Esophagus squamous epithelium (tissue), 5 donors: ENCODE results near the gene LMOD1. TPM values are rescaled to one million over a fixed set of nuclear protein-coding genes. Genes with fewer than 3 reads are reported as not detected.
A peak's percentile ranks its signal among the peaks of the same experiment; 100 is the strongest.

Experiments
- DNase-seq: peaks from one replicate; lab custom pipeline; 2025; lab: John Stamatoyannopoulos, UW
- H3K27ac ChIP-seq, 4 donors: fragments of 200-600 bp; sonication (generic); one replicate each; pipeline ENCODE4 v1.5.1; 2016 to 2019; ENCODE audit warnings: mild to moderate bottlenecking in 1 of 4
- H3K27me3 ChIP-seq, 4 donors: fragments of 200-600 bp; sonication (generic); 1 replicate in 3 of 4; 2 replicates in 1 of 4; pipeline versions ENCODE4 v1.5.1 to v1.6.0; 2017 to 2021; ENCODE audit warnings: antibody characterized with exemption in 1 of 4
- H3K36me3 ChIP-seq, 3 donors: fragments of 200-600 bp; sonication (generic); one replicate each; pipeline ENCODE4 v1.5.1; 2016 to 2019
- H3K4me1 ChIP-seq, 3 donors: fragments of 200-600 bp; sonication (generic); one replicate each; pipeline ENCODE4 v1.5.1; 2017 to 2019
- H3K4me3 ChIP-seq, 4 donors: fragments of 200-600 bp; sonication (generic); 1 replicate in 3 of 4; 2 replicates in 1 of 4; pipeline ENCODE4 v1.5.1; 2016 to 2019; ENCODE audit warnings: mild to moderate bottlenecking in 2 of 4, moderate library complexity in 1 of 4
- H3K9me3 ChIP-seq, 3 donors: fragments of 200-600 bp; sonication (generic); one replicate each; pipeline ENCODE4 v1.5.1; 2016 to 2019
- CTCF ChIP-seq, 6 experiments: fragments of 450-650 bp in 4 of 6; fragments of 200-600 bp in 2 of 6; sonication (generic) in 2 of 6; IDR thresholded peaks; one replicate each; pipeline ENCODE4 v1.5.1; 2016 to 2019; ENCODE audit warnings: antibody characterized with exemption in 6 of 6, mild to moderate bottlenecking in 4 of 6, moderate library complexity in 4 of 6
- POLR2A ChIP-seq, 4 donors: fragments of 450-650 bp; IDR thresholded peaks; one replicate each; pipeline ENCODE4 v1.6.1; 2017; ENCODE audit warnings: antibody characterized with exemption in 4 of 4, mild to moderate bottlenecking in 4 of 4, moderate library complexity in 3 of 4
- WGBS, 2 donors: methylation state at CpG; one replicate each; pipeline ENCODE4 v1.1.5; 2018; 5-methylcytosine and 5-hydroxymethylcytosine counted together
- intact Hi-C: fragments of 100-400 bp; cut with DNase I; formaldehyde crosslinking; loops from one replicate; pipeline ENCODE4 v1.15.0; 2022
- total RNA-seq, 4 donors: library from RNA; depleted of rRNA; stranded (reverse); fragments of >200 nt; gene quantifications; one replicate each; pipeline ENCODE4 v1.1.0, GENCODE V29; 2016
- donor health status: DM: yes; HTN: yes; CAD: no.

The LMOD1 gene
- total RNA-seq, 4 donors from 2014 or later: 8.3 to 157 (median 38.6) TPM

DNA sequence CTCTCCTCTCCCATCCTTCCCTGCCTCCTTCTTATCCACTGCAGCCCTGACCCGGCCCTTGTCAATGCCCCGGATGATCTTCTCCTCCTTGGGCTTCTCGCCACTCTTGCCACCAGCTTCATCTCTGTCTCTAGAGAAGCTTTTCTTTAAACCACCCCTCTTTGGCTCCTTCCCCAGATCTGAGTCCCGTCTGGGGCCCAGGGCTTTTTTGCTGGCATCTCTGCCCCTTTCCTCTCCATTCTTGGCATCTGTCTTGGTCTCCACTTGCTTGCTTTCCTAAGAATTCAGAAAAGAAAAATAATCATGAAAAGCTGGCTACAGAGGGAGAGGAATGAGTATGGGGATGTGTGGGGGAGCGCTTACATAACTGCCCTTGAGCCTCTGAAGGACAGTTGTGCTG lies 45.9 kb downstream of the LMOD1 start:
- peak overlapping the region in 3 of 4 donors; percentile 75 to 85 (median 77) for H3K27ac ChIP-seq
- no peak for DNase-seq
- no peaks in the 10 kb centered on the region for H3K36me3 ChIP-seq
- no peak overlapping the region for H3K4me3 ChIP-seq
- WGBS, 2 donors: 45 to 73% methylated on average over 5 of the region's 5 CpGs
- TF ChIP-seq CTCF (IDR thresholded peaks at IDR 0.05): no peak
- no peak for TF ChIP-seq POLR2A (IDR thresholded peaks at IDR 0.05)
- H3K27me3 ChIP-seq: no peaks in the 10 kb centered on the region
- intact Hi-C loops: no loop called here
- peaks cover 5 to 82% (median 26%) of the 10 kb centered on the region in 3 donors for H3K4me1 ChIP-seq
- no peaks in the 10 kb centered on the region for H3K9me3 ChIP-seq

DNA sequence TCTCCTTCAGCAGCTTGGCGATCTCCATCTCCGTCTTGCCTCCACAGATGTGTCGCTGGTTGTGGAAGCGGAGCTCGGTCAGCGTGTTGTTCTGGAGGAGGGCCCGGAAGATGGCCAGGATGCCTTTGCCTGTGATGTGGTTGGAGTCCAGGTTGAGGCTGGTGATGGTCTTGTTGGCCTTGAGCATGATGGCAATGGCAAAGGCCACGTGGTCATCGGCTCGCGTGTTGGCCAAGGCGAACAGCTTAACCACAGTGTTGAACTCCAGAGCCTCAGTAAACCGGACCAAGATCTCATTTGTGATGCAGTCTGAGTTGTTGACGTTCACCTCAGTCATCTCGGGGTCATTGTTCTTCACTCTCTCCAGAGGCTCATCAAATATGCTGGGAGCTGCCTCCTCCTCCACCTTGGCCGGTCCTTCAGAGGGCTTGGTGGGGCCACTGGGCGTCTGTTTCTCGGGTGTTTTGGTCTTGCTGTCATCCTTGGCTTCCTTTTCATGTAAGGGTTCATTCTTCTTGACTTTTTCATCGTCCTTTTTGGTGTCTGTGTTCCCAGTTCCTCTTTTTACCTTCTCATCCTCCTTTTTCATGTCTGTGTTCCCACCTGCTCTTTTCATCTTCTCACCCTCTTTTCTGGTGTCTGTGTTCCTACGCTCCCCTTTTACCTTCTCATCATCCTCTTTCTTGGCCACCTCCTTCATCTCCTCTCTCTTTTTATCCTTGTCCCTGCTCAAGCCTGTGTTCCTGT lies 46.5 kb downstream of the LMOD1 start:
- no peak for DNase-seq
- intact Hi-C loops: loop anchor here (5.0 to 10.0 kb wide), 2 partner anchors 72 to 225 kb away; partner anchors contain the start of gene GPR37L1

GRCh38 chr1:201898992-201899391 lies 47.4 kb downstream of the LMOD1 start:
- no peaks in the 10 kb centered on the region for H3K9me3 ChIP-seq
- TF ChIP-seq POLR2A (IDR thresholded peaks at IDR 0.05) (no peak), CTCF (IDR thresholded peaks at IDR 0.05) (no peak)
- intact Hi-C loops: loop anchor here (5.0 to 10.0 kb wide), 2 partner anchors 73 to 226 kb away; partner anchors contain the start of gene GPR37L1
- no peak for DNase-seq
- peaks cover 5 to 79% (median 12%) of the 10 kb centered on the region in 3 donors for H3K4me1 ChIP-seq
- H3K27ac ChIP-seq: peak overlapping the region in 3 of 4 donors; percentile 75 to 85 (median 77)
- WGBS, 2 donors: 18 to 48% methylated on average over 2 of the region's 4 CpGs
- H3K4me3 ChIP-seq: no peak overlapping the region
- H3K36me3 ChIP-seq: no peaks in the 10 kb centered on the region
- no peaks in the 10 kb centered on the region for H3K27me3 ChIP-seq

More for the DNA sequence above, 46.5 kb downstream of the LMOD1 start:
- no peaks in the 10 kb centered on the region for H3K27me3 ChIP-seq
- no peaks in the 10 kb centered on the region for H3K36me3 ChIP-seq
- no peaks in the 10 kb centered on the region for H3K9me3 ChIP-seq
- H3K4me3 ChIP-seq: no peak overlapping the region
- TF ChIP-seq CTCF (IDR thresholded peaks at IDR 0.05): no peak
- no peak for TF ChIP-seq POLR2A (IDR thresholded peaks at IDR 0.05)
- H3K4me1 ChIP-seq: peaks cover 5 to 82% (median 21%) of the 10 kb centered on the region in 3 donors
- H3K27ac ChIP-seq: peak overlapping the region in 3 of 4 donors; percentile 75 to 85 (median 77)
- 86% methylated on average over 14 to 16 of the region's 20 CpGs for WGBS, 2 donors

DNA sequence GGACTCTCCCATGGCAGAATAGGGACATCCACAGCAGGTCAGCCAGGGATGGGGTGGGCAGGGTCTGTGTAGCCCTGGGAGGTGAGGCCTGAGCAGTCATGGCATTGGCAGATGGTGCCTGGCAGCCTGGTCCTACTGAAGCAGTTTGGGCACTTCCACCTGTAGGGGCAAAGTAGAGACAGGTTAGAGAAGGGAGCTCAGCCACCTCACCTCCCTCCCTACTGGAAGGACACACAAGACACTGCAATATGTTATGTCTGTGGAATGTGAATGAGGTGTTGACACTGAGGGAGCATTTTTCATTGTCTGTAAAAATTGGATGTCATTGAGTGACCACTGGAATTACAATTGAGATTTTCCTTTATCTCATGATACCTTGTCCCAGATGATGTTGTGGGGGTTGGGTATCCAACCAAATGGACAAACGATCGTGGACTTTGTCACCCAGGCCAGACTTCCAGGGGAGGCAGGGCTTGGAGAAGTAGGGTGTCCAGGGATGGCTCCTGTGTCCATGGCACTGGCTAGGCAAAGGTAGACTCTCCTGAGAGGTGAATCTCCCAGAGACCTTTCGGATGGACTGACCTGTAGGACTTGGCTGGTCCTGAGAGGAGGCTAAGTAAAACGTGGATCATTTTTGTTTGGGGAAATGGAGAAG lies 48.0 kb downstream of the LMOD1 start:
- TF ChIP-seq CTCF (IDR thresholded peaks at IDR 0.05) (no peak), POLR2A (IDR thresholded peaks at IDR 0.05) (no peak)
- Histone ChIP-seq H3K4me3 (no peak overlapping the region), H3K27ac (peak overlapping the region; percentile 7 to 85 (median 76)), H3K27me3 (no peaks in the 10 kb centered on the region), H3K4me1 (peaks cover 5 to 78% (median 6%) of the 10 kb centered on the region in 3 donors), H3K36me3 (no peaks in the 10 kb centered on the region), H3K9me3 (no peaks in the 10 kb centered on the region)
- 60 to 62% methylated on average over 4 of the region's 4 CpGs for WGBS, 2 donors
- no peak for DNase-seq
- intact Hi-C loops: loop anchor here (5.0 to 10.0 kb wide), 2 partner anchors 74 to 226 kb away; partner anchors contain the start of gene GPR37L1
